NCI-H2029 (cell line): ENCODE results near the gene AGPAT4.

Source experiments
- DNase-seq: peaks from one replicate; lab custom pipeline; 2025; lab: John Stamatoyannopoulos, UW

AGPAT4 gene

GRCh38 chr6:161281092-161281491 lies 7.2 kb upstream of the AGPAT4 start:
- no peak for DNase-seq

GRCh38 chr6:161279677-161280415 lies 6.0 kb upstream of the AGPAT4 start:
- no peak for DNase-seq

- DNase-seq: no peak
Measured at GRCh38 chr6:161276605-161277155, 2.8 kb upstream of the AGPAT4 start.

- no peak for DNase-seq
Measured at GRCh38 chr6:161274898-161275297, 1.0 kb upstream of the AGPAT4 start.

GRCh38 chr6:161274488-161274858 lies 612 bp upstream of the AGPAT4 start:
- DNase-seq: no peak

GRCh38 chr6:161273274-161273751 lies 548 bp downstream of the AGPAT4 start:
- DNase-seq: peak; percentile 36

GRCh38 chr6:161272635-161273273 lies 1.1 kb downstream of the AGPAT4 start:
- no peak for DNase-seq

- DNase-seq: no peak
Measured at GRCh38 chr6:161271343-161272030, 2.4 kb downstream of the AGPAT4 start.

- DNase-seq: no peak
Measured at GRCh38 chr6:161270116-161270515, 3.7 kb downstream of the AGPAT4 start.

GRCh38 chr6:161269310-161269709 lies 4.6 kb downstream of the AGPAT4 start:
- DNase-seq: no peak

- DNase-seq: no peak
Measured at GRCh38 chr6:161268531-161269210, 5.2 kb downstream of the AGPAT4 start.

GRCh38 chr6:161266513-161267230 lies 7.2 kb downstream of the AGPAT4 start:
- no peak for DNase-seq

GRCh38 chr6:161265975-161266374 lies 7.9 kb downstream of the AGPAT4 start:
- DNase-seq: no peak

GRCh38 chr6:161265554-161265953 lies 8.3 kb downstream of the AGPAT4 start:
- no peak for DNase-seq

- no peak for DNase-seq
Measured at GRCh38 chr6:161264181-161264580, 9.7 kb downstream of the AGPAT4 start.

GRCh38 chr6:161261816-161262215 lies 12.0 kb downstream of the AGPAT4 start:
- DNase-seq: no peak

- no peak for DNase-seq
Measured at GRCh38 chr6:161261325-161261724, 12.5 kb downstream of the AGPAT4 start.

GRCh38 chr6:161259302-161259701 lies 14.6 kb downstream of the AGPAT4 start:
- DNase-seq: no peak

GRCh38 chr6:161257793-161258457 lies 15.9 kb downstream of the AGPAT4 start:
- no peak for DNase-seq

- DNase-seq: no peak
Measured at GRCh38 chr6:161256407-161256806, 17.5 kb downstream of the AGPAT4 start.

GRCh38 chr6:161255518-161255917 lies 18.3 kb downstream of the AGPAT4 start:
- DNase-seq: no peak
